Suppressor macrophage treated with lipopolysaccharide for 4 hours (primary cell): Measurements from ENCODE around the gene DLX4.
A peak's percentile ranks its signal among the peaks of the same experiment; 100 is the strongest.

Experiments used
- DNase-seq: peaks from one replicate; pipeline ENCODE4 v3.0.0-alpha.2; 2020

Gene DLX4

GRCh38 chr17:49969134-49969759 lies at the start of gene DLX4:
DLX4 (plus strand) TSS chr17:49969190; CDS start chr17:49969469, 279 bp downstream.
- no peak for DNase-seq

GRCh38 chr17:49920030-49920769 lies 48.8 kb upstream of the DLX4 start:
- no peak for DNase-seq

DNA sequence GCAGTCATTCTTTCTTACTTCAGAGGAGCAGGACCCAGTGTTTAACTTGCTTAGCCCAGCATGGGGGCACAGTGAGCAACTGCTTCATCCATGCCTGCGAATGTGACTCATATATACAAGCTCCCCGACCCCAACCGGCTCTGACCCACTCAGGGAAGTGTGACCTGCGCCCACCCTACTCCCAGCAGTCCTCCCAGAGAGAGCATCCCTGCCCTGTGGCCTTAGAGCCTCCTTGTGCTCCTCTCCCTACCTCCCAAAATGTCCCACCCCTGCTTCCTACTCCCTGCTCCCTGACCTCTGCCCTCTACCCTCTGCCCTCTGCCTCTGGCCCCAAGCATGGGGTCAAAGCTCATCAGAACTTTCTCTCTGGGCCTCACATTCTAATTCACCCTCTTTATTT lies 46.9 kb upstream of the DLX4 start:
- no peak for DNase-seq

GRCh38 chr17:49924116-49924515 lies 44.9 kb upstream of the DLX4 start:
- DNase-seq, result no peak

- no peak for DNase-seq
Observed at GRCh38 chr17:49924589-49924988, 44.4 kb upstream of the DLX4 start.

DNA sequence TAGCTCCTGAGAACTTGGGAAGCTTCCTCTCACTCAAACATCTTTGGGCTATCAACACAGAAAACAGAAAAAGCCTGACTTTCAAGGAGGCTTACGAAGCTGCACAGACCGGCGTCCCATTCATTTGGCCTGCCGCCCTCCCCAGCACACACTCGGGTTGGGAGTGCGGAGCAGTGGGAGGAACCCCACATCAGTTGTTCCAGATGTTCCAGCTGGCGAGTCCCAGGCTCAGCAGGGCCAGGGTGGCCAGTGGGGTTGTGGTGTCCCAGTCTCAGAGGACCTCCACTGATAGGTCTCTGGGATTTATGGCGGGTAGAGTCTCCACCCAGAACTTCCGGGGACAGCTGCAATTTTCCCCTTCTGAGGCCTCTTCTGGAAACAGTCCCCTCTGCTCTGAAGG lies 43.1 kb upstream of the DLX4 start:
- no peak for DNase-seq

GRCh38 chr17:49926886-49927285 lies 42.1 kb upstream of the DLX4 start:
- no peak for DNase-seq

DNA sequence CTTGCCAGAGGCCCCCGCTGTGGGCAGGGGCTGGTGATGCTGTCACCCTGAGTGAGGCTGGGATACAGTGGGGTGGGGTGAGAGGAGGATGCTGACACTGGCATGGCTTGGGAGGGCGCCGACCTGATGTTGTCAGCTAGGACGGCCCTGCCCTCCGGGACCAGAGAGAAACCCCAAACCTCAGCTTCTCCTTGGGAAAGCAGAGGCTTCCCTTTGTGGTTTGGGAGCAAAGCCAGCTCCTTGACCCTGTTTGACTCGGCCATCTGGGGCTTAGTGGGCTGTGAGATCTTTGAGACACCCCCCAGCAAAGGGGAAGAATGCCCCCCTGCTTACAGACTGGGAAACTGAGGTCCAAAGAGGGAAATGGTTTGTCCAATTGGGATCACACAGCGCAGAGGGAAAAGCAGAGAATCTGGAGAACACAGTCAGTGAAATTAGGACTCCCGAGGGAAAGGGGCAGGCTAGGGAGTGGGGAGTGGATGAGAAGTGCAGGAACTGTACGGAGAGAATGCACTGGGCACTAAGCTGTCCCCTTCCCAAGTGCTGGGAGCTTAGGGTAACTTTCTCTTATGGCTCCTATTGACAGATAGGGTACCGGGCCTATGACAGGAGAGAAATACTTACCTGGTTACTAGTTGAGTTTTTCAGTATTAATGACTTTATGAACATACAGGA lies 40.7 kb upstream of the DLX4 start:
- DNase-seq, result no peak

GRCh38 chr17:49928837-49929475 lies 40.0 kb upstream of the DLX4 start:
- no peak for DNase-seq

DNA sequence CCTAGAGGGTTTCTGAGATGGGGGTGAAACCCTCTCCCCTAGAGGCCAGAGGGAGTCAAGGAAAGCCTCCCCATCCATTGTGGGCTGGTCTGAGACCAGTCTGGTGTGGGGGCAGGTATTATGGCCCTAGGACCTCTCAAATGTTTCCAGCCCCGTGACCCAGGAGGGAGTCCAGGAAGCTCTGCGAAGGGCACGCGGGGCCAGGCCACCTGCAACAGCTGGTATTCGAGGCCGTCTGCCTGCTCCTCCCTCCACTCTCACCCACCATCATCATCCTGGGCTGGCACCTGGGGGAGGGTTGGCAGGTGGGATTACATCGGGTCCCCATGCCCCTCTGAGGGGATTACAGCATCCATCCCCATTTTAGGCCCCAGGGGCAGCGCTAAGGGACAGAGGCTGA lies 38.1 kb upstream of the DLX4 start:
- DNase-seq, result no peak

GRCh38 chr17:49931416-49932137 lies 37.4 kb upstream of the DLX4 start:
- DNase-seq, result no peak

DNA sequence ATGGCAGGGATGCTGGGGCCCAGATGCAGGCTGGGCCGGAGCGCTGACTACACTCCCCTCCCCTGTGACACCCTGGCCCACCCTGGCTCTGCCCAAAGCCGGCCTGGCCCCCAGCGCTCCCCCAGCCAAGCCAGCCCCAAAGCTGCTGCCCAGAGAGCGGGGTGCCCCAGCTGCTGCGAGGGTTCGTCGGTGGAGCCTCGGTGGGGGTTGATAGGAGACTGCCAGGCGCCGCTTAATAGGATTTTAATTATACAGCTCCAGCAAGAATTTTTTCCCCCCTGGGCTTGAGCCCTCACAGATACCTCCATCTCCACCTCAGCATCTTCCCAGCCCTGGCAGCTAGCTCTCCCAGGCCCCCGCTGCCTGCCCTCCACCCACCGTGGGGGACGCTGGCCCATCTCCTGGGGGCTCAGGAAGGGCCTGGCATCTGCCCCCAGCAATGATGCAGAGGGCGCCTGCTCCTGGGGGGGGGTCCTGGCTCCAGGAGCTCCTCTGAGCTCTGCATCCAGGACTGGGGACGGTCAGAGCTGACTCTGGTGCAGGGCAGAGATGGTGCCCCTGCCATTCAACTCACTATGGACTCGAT lies 36.8 kb upstream of the DLX4 start:
- no peak for DNase-seq

GRCh38 chr17:49932901-49933300 lies 36.1 kb upstream of the DLX4 start:
- DNase-seq, result no peak

DNA sequence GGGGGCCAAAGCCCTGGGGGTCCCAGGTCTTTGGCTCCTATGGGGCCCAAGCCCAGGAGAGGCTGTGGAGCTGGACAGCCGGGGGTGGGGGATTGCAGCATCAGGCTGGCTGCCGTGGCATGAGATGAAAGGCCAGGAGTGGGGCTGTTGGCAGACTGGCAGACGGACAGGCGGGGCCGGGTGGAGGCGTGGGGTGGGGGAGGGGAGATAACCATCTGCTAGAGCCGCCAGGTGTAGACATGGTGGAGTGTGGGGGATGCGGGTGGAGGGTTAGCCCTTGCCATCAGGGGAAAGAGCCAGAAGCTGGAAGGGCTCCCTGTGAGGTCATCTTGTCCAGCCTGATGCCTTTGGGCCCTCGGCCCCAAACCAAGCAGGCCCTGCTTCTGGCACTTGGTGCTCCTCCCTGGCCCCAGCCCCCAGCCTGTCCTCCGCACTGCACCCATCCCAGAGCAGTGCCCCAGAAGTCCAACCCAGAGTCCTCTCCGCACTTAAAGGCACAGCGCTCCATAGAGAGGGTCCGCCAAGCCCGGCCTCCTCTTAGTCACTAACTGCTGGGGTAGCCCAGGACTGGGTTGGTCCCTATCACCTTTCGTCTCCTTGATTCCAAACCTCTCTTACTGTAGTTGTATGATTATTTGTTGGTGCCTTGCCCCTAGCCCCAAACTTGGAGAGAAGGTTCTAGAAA lies 33.3 kb upstream of the DLX4 start:
- DNase-seq, result no peak

GRCh38 chr17:49936386-49936785 lies 32.6 kb upstream of the DLX4 start:
- DNase-seq, result no peak

GRCh38 chr17:49939318-49939717 lies 29.7 kb upstream of the DLX4 start:
- peak; percentile 42 for DNase-seq

DNA sequence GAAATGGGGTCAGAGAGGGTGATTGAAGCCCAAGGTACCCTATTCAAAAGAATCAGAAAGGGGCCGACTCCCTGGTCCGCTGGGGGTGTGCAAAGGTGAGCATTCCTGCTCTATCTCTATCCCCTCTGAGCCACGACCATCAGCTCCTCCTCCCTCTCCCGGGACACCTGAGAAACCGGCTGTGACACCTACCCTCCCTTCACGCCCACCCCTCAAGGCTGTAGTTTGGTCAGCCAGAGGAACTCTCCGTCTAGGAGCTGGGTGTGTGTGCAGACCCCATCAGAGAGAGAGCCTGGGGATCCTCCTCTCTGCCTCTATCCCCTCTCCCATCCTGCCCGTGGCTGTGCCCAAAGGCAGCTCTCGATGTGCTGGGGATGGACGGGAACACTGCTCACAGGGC lies 27.6 kb upstream of the DLX4 start:
- no peak for DNase-seq

- no peak for DNase-seq
Observed at GRCh38 chr17:49942947-49943346, 26.0 kb upstream of the DLX4 start.

GRCh38 chr17:49944273-49944870 lies 24.6 kb upstream of the DLX4 start:
- no peak for DNase-seq

- DNase-seq, result no peak
Observed at GRCh38 chr17:49946208-49946607, 22.8 kb upstream of the DLX4 start.

DNA sequence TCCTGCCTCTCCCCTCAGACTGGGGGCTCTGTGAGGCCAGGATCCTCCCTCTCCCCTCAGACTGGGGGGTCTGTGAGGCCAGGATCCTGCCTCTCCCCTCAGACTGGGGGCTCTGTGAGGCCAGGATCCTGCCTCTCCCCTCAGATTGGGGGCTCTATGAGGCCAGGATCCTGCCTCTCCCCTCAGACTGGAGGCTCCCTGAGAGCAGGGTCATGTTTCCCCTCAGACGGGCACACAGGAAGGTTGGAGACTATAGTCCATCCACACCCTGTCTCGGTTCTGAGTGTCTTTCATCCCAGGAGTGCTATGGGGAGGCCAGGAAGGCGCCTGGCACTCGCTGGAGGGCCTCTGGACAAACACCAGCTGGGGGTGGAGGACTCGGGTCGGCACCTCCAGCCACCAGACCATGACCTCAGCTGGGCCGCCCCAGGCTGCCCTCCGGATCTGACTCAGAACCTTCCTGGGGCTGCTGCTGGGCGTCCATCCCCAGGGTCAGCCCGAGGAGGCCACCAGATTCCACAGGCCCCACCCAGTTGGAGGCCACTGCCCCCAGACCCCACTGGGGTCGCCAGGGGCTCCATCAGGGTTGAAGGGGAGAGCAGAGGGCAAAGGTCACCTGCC lies 21.9 kb upstream of the DLX4 start:
- no peak for DNase-seq
